ENCODE measurements around the gene ADAMTS3.

- TF ChIP-seq, protein P1, sequence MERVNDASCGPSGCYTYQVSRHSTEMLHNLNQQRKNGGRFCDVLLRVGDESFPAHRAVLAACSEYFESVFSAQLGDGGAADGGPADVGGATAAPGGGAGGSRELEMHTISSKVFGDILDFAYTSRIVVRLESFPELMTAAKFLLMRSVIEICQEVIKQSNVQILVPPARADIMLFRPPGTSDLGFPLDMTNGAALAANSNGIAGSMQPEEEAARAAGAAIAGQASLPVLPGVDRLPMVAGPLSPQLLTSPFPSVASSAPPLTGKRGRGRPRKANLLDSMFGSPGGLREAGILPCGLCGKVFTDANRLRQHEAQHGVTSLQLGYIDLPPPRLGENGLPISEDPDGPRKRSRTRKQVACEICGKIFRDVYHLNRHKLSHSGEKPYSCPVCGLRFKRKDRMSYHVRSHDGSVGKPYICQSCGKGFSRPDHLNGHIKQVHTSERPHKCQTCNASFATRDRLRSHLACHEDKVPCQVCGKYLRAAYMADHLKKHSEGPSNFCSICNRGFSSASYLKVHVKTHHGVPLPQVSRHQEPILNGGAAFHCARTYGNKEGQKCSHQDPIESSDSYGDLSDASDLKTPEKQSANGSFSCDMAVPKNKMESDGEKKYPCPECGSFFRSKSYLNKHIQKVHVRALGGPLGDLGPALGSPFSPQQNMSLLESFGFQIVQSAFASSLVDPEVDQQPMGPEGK (tag by site-specific recombination; IDR thresholded peaks at IDR 0.05): no peak
- TF ChIP-seq, protein P2, sequence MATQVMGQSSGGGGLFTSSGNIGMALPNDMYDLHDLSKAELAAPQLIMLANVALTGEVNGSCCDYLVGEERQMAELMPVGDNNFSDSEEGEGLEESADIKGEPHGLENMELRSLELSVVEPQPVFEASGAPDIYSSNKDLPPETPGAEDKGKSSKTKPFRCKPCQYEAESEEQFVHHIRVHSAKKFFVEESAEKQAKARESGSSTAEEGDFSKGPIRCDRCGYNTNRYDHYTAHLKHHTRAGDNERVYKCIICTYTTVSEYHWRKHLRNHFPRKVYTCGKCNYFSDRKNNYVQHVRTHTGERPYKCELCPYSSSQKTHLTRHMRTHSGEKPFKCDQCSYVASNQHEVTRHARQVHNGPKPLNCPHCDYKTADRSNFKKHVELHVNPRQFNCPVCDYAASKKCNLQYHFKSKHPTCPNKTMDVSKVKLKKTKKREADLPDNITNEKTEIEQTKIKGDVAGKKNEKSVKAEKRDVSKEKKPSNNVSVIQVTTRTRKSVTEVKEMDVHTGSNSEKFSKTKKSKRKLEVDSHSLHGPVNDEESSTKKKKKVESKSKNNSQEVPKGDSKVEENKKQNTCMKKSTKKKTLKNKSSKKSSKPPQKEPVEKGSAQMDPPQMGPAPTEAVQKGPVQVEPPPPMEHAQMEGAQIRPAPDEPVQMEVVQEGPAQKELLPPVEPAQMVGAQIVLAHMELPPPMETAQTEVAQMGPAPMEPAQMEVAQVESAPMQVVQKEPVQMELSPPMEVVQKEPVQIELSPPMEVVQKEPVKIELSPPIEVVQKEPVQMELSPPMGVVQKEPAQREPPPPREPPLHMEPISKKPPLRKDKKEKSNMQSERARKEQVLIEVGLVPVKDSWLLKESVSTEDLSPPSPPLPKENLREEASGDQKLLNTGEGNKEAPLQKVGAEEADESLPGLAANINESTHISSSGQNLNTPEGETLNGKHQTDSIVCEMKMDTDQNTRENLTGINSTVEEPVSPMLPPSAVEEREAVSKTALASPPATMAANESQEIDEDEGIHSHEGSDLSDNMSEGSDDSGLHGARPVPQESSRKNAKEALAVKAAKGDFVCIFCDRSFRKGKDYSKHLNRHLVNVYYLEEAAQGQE (tag by site-specific recombination; IDR thresholded peaks at IDR 0.05): no peak
- TF ChIP-seq CTCF (tag by site-specific recombination; IDR thresholded peaks at IDR 0.05) (no peak), ZNF555 (tag by site-specific recombination; conservative IDR thresholded peaks at IDR 0.05) (no peak)
- TF ChIP-seq, protein P3, sequence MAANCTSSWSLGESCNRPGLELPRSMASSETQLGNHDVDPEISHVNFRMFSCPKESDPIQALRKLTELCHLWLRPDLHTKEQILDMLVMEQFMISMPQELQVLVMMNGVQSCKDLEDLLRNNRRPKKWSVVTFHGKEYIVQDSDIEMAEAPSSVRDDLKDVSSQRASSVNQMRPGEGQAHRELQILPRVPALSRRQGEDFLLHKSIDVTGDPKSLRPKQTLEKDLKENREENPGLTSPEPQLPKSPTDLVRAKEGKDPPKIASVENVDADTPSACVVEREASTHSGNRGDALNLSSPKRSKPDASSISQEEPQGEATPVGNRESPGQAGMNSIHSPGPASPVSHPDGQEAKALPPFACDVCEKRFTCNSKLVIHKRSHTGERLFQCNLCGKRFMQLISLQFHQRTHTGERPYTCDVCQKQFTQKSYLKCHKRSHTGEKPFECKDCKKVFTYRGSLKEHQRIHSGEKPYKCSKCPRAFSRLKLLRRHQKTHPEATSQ (tag by site-specific recombination; IDR thresholded peaks at IDR 0.05): no peak
Measured at GRCh38 chr4:72432975-72433374, 136.0 kb downstream of the ADAMTS3 start.

Measured in HEK293 (cell line).